ACC112 (cell line): ENCODE results near the gene ST7.

Experiments
- H2AFZ ChIP-seq: fragments of 200-600 bp; sonication (generic); one replicate; pipeline ENCODE4 v1.6.0; 2017; ENCODE audit warnings: antibody characterized with exemption, low read length; ENCODE audit not compliant: unreplicated experiment
- H3K27ac ChIP-seq: fragments of 200-600 bp; sonication (generic); 2 replicates; pipeline ENCODE4 v1.5.1; 2014; ENCODE audit warnings: low read depth, mild to moderate bottlenecking, antibody characterized with exemption, low read length, moderate library complexity
- H3K27me3 ChIP-seq: fragments of 200-600 bp; sonication (generic); 2 replicates; pipeline ENCODE4 v1.6.1; 2014; ENCODE audit warnings: mild to moderate bottlenecking, antibody characterized with exemption, low read length, moderate library complexity, mixed read lengths; ENCODE audit not compliant: insufficient read depth
- H3K36me3 ChIP-seq: fragments of 200-600 bp; sonication (generic); 2 replicates; pipeline ENCODE4 v1.6.1; 2016; ENCODE audit warnings: mild to moderate bottlenecking, antibody characterized with exemption, low read length, moderate library complexity, mixed read lengths; ENCODE audit not compliant: insufficient read depth
- H3K4me1 ChIP-seq: fragments of 200-600 bp; sonication (generic); one replicate; pipeline ENCODE4 v1.6.1; 2016; ENCODE audit warnings: low read length, mixed read lengths; ENCODE audit not compliant: insufficient read depth, unreplicated experiment, control insufficient read depth
- H3K4me3 ChIP-seq: fragments of 200-600 bp; sonication (generic); 2 replicates; pipeline ENCODE4 v1.5.1; 2014; ENCODE audit warnings: mild to moderate bottlenecking, low read depth, low read length
- H3K79me2 ChIP-seq: fragments of 200-600 bp; sonication (generic); one replicate; pipeline ENCODE4 v1.6.0; 2016; ENCODE audit warnings: low read length; ENCODE audit not compliant: control insufficient read depth, unreplicated experiment, insufficient read depth

Gene ST7

GRCh38 chr7:117124591-117125220 lies 171.4 kb downstream of the ST7 start:
- peaks cover 67% of the 10 kb centered on the region for H3K4me1 ChIP-seq
- H3K4me3 ChIP-seq, result peak overlapping the region; percentile 50
- H2AFZ ChIP-seq, result no peak overlapping the region
- H3K27ac ChIP-seq, result peak overlapping the region; percentile 85
- no peaks in the 10 kb centered on the region for H3K27me3 ChIP-seq
- H3K79me2 ChIP-seq, result peaks cover 3% of the 10 kb centered on the region
- H3K36me3 ChIP-seq, result no peaks in the 10 kb centered on the region

- Histone ChIP-seq H3K4me3 (no peak overlapping the region), H3K27me3 (no peaks in the 10 kb centered on the region), H3K4me1 (peaks cover 73% of the 10 kb centered on the region), H3K27ac (peak overlapping the region; percentile 85; the same call in 1 of the 2 replicates), H3K36me3 (no peaks in the 10 kb centered on the region), H2AFZ (no peak overlapping the region), H3K79me2 (peaks cover 3% of the 10 kb centered on the region)
Measured at GRCh38 chr7:117126676-117127075, 173.4 kb downstream of the ST7 start.

- Histone ChIP-seq H2AFZ (no peak overlapping the region), H3K4me3 (no peak overlapping the region), H3K4me1 (peaks cover 76% of the 10 kb centered on the region)
Measured at GRCh38 chr7:117127585-117128168, 174.4 kb downstream of the ST7 start.

GRCh38 chr7:117129521-117129955 lies 176.2 kb downstream of the ST7 start:
- peak overlapping the region; percentile 25; the same call in 1 of the 2 replicates for H3K27ac ChIP-seq
- H3K36me3 ChIP-seq, result no peaks in the 10 kb centered on the region
- peaks cover 76% of the 10 kb centered on the region for H3K4me1 ChIP-seq
- no peaks in the 10 kb centered on the region for H3K27me3 ChIP-seq
- no peak overlapping the region for H3K4me3 ChIP-seq
- H3K79me2 ChIP-seq, result peaks cover 3% of the 10 kb centered on the region
- no peak overlapping the region for H2AFZ ChIP-seq

More at GRCh38 chr7:117127585-117128168, 174.4 kb downstream of the ST7 start:
- Histone ChIP-seq H3K27ac (peak overlapping the region; percentile 6), H3K36me3 (no peaks in the 10 kb centered on the region), H3K79me2 (peaks cover 3% of the 10 kb centered on the region), H3K27me3 (no peaks in the 10 kb centered on the region)

- H3K36me3 ChIP-seq, result no peaks in the 10 kb centered on the region
- H3K27me3 ChIP-seq, result no peaks in the 10 kb centered on the region
- H3K4me1 ChIP-seq, result peaks cover 78% of the 10 kb centered on the region
- H3K79me2 ChIP-seq, result peaks cover 3% of the 10 kb centered on the region
- H3K27ac ChIP-seq, result 0 out of 2 replicates have a peak overlapping the region, but pooled peaks have one; percentile 97
- no peak overlapping the region for H3K4me3 ChIP-seq
- H2AFZ ChIP-seq, result no peak overlapping the region
Measured at GRCh38 chr7:117130262-117130661, 177.0 kb downstream of the ST7 start.

GRCh38 chr7:117132321-117133120 lies 179.2 kb downstream of the ST7 start:
- Histone ChIP-seq H3K27me3 (no peaks in the 10 kb centered on the region), H2AFZ (peak overlapping the region; percentile 62), H3K4me3 (peak overlapping the region; percentile 43), H3K79me2 (no peaks in the 10 kb centered on the region), H3K27ac (peak overlapping the region; percentile 97), H3K4me1 (peaks cover 57% of the 10 kb centered on the region), H3K36me3 (0 out of 2 replicates have a peak, but pooled peaks cover 6% of the 10 kb centered on the region)

GRCh38 chr7:117133125-117133524 lies 179.8 kb downstream of the ST7 start:
- no peaks in the 10 kb centered on the region for H3K27me3 ChIP-seq
- peak overlapping the region; percentile 8 for H2AFZ ChIP-seq
- H3K27ac ChIP-seq, result peak overlapping the region; percentile 97
- 0 out of 2 replicates have a peak, but pooled peaks cover 6% of the 10 kb centered on the region for H3K36me3 ChIP-seq
- peak overlapping the region; percentile 43 for H3K4me3 ChIP-seq
- H3K4me1 ChIP-seq, result peaks cover 53% of the 10 kb centered on the region
- H3K79me2 ChIP-seq, result no peaks in the 10 kb centered on the region

- Histone ChIP-seq H3K4me1 (peaks cover 43% of the 10 kb centered on the region), H3K4me3 (no peak overlapping the region), H2AFZ (no peak overlapping the region), H3K27me3 (no peaks in the 10 kb centered on the region), H3K27ac (peak overlapping the region; percentile 97), H3K36me3 (0 out of 2 replicates have a peak, but pooled peaks cover 6% of the 10 kb centered on the region), H3K79me2 (no peaks in the 10 kb centered on the region)
Measured at GRCh38 chr7:117134411-117134810, 181.1 kb downstream of the ST7 start.

GRCh38 chr7:117134889-117135552 lies 181.7 kb downstream of the ST7 start:
- Histone ChIP-seq H3K79me2 (no peaks in the 10 kb centered on the region), H3K36me3 (0 out of 2 replicates have a peak, but pooled peaks cover 6% of the 10 kb centered on the region), H3K4me1 (peaks cover 40% of the 10 kb centered on the region), H3K27ac (no peak overlapping the region; the same call in 1 of the 2 replicates), H2AFZ (no peak overlapping the region), H3K27me3 (no peaks in the 10 kb centered on the region), H3K4me3 (no peak overlapping the region)

GRCh38 chr7:117135553-117135891 lies 182.2 kb downstream of the ST7 start:
- H3K4me3 ChIP-seq, result no peak overlapping the region
- 0 out of 2 replicates have a peak, but pooled peaks cover 6% of the 10 kb centered on the region for H3K36me3 ChIP-seq

More at GRCh38 chr7:117135553-117135891, 182.2 kb downstream of the ST7 start:
- Histone ChIP-seq H3K4me1 (peaks cover 40% of the 10 kb centered on the region), H3K27ac (no peak overlapping the region), H3K79me2 (no peaks in the 10 kb centered on the region), H3K27me3 (no peaks in the 10 kb centered on the region), H2AFZ (no peak overlapping the region)
